Measurements from ENCODE around the gene ATP12A. TPM values are rescaled to one million over a fixed set of nuclear protein-coding genes. Genes with fewer than 3 reads are reported as not detected.

The ATP12A gene
- total RNA-seq, 1 donor from 2014 or later = not detected

DNA sequence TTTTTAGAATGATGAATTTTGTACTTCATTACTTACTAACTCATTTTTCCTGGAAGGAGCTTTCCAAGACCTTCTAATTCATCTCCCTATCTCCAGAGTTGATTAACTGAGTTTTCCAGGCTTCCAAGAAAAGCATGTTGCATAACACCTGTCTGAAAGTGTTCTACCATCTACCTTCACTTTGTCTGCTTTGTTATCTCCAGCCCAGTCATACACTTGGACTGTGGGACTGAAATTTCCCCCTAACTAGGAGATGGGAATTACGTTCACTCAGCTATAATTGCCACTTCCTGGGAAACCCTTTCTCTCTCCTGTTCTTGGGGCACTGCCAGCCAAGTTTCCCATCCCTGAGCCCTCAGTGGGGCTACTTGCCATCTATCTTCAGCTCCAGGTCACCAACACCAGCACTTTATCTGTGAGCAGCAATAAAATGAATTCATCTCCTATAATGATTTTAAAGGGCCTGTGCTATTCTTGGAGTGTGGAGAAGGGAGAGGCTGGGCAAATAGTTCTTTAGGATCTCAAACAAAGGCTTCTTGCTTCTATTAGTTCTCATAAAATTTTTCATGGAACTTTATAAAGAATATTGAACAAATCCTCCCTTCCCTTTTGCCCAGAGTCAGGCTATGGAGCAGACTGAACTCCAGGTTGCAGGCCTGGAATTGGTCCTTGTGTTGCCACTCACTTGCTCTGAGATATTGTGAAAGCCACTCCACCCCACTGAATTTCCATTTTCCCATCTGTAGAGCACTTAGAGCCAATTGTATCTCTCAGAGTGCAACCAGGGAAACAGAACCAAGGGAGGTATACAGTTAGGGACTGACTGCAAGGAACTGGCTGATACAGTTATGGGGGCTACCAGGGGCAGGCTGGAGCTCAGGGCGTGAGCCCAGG lies 17.8 kb upstream of the ATP12A start:
- no peak overlapping the region for H3K4me3 ChIP-seq (ENCODE audit: low read depth, low read length)
- DNase-seq (ENCODE audit: low read depth) = no peak
- TF ChIP-seq, protein P1, sequence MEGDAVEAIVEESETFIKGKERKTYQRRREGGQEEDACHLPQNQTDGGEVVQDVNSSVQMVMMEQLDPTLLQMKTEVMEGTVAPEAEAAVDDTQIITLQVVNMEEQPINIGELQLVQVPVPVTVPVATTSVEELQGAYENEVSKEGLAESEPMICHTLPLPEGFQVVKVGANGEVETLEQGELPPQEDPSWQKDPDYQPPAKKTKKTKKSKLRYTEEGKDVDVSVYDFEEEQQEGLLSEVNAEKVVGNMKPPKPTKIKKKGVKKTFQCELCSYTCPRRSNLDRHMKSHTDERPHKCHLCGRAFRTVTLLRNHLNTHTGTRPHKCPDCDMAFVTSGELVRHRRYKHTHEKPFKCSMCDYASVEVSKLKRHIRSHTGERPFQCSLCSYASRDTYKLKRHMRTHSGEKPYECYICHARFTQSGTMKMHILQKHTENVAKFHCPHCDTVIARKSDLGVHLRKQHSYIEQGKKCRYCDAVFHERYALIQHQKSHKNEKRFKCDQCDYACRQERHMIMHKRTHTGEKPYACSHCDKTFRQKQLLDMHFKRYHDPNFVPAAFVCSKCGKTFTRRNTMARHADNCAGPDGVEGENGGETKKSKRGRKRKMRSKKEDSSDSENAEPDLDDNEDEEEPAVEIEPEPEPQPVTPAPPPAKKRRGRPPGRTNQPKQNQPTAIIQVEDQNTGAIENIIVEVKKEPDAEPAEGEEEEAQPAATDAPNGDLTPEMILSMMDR (conservative IDR thresholded peaks at IDR 0.05; ENCODE audit: low read depth, low read length) = no peak

DNA sequence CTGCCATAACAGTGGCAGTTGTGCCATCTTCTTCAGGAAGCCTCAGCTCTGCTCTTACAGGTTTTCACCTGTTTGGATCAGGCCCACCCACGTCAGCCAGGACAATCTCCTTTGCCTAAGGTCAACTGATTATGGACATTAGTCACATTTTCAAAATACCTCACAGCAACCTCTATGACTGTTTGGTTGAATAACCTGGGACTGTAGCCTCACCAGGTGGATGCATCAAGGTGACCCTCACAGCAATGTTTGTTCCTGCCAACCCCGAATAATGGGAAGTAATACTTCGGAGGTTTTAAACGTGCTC lies 17.2 kb upstream of the ATP12A start:
- DNase-seq (ENCODE audit: low read depth) = no peak
- H3K4me3 ChIP-seq (ENCODE audit: low read depth, low read length) = no peak overlapping the region
- TF ChIP-seq, protein P1 (conservative IDR thresholded peaks at IDR 0.05; ENCODE audit: low read depth, low read length) = no peak

DNA sequence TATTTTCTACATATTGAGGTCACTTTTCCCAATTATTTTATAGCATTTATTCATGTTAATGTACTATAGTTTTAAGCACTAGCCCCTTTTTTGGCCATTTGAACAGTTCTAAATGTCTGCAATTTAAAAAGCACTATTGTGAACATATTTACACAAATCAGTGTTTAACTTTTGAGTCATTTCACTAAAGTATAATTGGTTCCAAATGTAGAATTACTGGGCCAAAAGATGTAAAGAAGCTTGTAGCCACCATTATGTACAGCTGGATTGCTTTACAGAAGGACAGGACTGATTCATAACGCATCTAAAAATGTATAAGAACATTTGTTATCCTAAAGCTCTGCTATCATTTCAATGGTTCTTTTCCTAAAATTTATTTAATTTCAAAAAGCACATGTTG lies 16.6 kb upstream of the ATP12A start:
- no peak for DNase-seq (ENCODE audit: low read depth)
- no peak overlapping the region for H3K4me3 ChIP-seq (ENCODE audit: low read depth, low read length)
- TF ChIP-seq, protein P1 (conservative IDR thresholded peaks at IDR 0.05; ENCODE audit: low read depth, low read length) = no peak

DNA sequence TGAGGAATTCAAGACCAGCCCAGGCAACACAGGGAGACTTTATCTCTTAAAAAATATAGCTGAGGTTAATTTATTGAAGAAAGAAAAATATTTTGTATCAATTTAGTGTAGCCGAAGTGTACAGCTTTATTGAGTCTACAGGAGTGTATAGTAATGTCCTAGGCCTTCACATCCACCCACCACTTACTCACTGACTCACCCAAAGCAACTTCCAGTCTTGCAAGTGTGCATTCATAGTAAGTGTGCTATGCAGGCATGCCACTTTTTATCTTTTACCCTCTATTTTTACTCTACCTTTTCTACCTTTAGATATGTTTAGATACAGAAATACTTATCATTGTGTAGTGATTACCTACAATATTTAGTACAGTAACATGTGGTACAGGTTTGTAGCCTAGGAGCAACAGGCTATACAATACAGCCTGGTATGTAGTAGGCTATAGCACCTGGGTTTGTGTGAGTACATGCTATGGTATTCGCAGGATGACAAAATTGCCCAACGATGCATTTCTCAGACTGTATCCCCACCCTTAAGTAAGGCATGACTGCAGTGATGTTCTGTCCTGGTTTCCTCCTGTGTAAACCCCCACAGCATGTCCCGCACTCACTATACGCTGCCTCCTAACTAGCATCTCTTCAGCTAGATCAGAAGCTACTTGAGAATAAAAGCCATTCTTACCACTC lies 15.3 kb upstream of the ATP12A start:
- TF ChIP-seq, protein P1 (conservative IDR thresholded peaks at IDR 0.05; ENCODE audit: low read depth, low read length) = no peak
- DNase-seq (ENCODE audit: low read depth) = no peak
- H3K4me3 ChIP-seq (ENCODE audit: low read depth, low read length) = no peak overlapping the region

DNA sequence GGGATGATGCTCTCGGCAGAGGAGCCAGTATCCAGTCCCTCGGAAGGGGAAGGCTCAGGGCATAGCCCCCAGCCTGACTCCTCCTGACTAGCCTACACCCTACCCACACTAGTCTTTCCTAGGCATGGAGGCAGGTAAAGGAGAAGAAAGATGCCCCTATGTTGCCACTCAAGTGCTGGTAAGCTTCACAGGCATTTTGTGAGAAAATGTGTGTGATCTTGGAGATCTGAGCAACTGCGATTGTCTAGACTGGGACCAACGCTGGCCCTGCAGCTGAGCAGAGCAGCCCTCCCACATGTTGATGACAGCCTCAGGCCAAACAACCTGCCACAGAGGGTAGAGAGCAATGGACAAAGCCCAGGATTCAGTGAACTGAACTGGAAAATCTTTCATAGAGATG lies 11.7 kb upstream of the ATP12A start:
- H3K4me3 ChIP-seq (ENCODE audit: low read depth, low read length) = no peak overlapping the region
- DNase-seq (ENCODE audit: low read depth) = no peak
- TF ChIP-seq, protein P1 (conservative IDR thresholded peaks at IDR 0.05; ENCODE audit: low read depth, low read length) = no peak

DNA sequence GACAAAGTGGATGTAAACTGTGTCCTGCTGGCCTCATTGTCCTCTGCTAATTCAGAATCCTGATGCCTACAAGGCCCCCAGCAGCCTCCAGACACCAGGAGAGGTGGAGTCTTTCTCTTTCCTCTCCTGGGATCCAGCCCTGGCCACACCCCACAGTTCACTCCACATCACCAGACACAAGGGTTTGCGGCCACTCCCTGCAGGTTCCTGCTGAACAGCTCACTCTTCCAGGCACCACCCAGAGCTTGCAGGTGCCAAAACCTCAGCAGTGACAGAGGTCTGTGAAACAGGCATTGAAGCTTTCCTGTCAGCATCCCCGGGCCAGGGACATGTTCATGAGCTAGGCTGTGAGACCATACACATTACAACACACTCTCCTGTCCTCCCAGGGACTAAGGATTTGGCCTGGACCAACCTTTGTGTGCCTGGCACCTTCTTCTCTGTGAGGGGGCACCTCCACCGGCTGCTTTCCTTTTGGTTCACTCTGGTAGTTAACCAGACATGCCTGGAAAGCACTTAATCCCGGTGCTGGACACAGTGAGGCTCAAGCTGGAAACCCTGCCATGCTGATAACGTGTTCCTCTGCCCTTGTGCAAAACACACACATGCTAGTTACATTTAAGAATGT lies 11.1 kb upstream of the ATP12A start:
- DNase-seq (ENCODE audit: low read depth) = no peak
- no peak overlapping the region for H3K4me3 ChIP-seq (ENCODE audit: low read depth, low read length)
- TF ChIP-seq, protein P1 (conservative IDR thresholded peaks at IDR 0.05; ENCODE audit: low read depth, low read length) = no peak

Measured in epithelial cell of proximal tubule (primary cell).